Heart right ventricle (tissue), 16 donors: ENCODE results near the gene ZGRF1. TPM values are rescaled to one million over a fixed set of nuclear protein-coding genes. Genes with fewer than 3 reads are reported as not detected.

ENCODE experiments used
- ATAC-seq, 8 donors: fragments of 200-7000 bp; cut with Tn5 transposase; one replicate each; pipeline ENCODE4 v1.9.1; 2020; ENCODE audit warnings: mild to moderate bottlenecking in 8 of 8, moderate library complexity in 8 of 8, moderate number of reproducible peaks in 1 of 8
- DNase-seq, 2 donors: peaks; one replicate each; pipeline ENCODE4 v3.0.0-alpha.2; 2020
- H3K27ac ChIP-seq, 10 donors: fragments of 200-600 bp; sonication (generic) in 2 of 10; one replicate each; pipeline versions ENCODE4 v1.5.0 to v1.8.0; 2020 to 2022; ENCODE audit warnings: mild to moderate bottlenecking in 3 of 10
- H3K27me3 ChIP-seq, 7 donors: fragments of 200-600 bp; one replicate each; pipeline ENCODE4 v1.8.0; 2021 to 2022; ENCODE audit warnings: mild to moderate bottlenecking in 2 of 7
- H3K36me3 ChIP-seq, 9 donors: fragments of 200-600 bp; sonication (generic) in 1 of 9; one replicate each; pipeline versions ENCODE4 v1.5.0 to v1.8.0; 2020 to 2022; ENCODE audit warnings: mild to moderate bottlenecking in 2 of 9
- H3K4me1 ChIP-seq, 9 donors: fragments of 200-600 bp; sonication (generic) in 1 of 9; one replicate each; pipeline versions ENCODE4 v1.5.0 to v1.8.0; 2020 to 2022; ENCODE audit warnings: mild to moderate bottlenecking in 4 of 9
- H3K4me3 ChIP-seq, 10 donors: fragments of 200-600 bp; sonication (generic) in 2 of 10; one replicate each; pipeline versions ENCODE4 v1.5.0 to v1.8.0; 2020 to 2022; ENCODE audit warnings: mild to moderate bottlenecking in 7 of 10, moderate library complexity in 2 of 10
- H3K9me3 ChIP-seq, 11 donors: fragments of 200-600 bp in 10 of 11; sonication (generic) in 2 of 11; one replicate each; pipeline versions ENCODE4 v1.5.0 to v1.8.0; 2013 to 2022; ENCODE audit warnings: mild to moderate bottlenecking in 2 of 11, control low read depth in 1 of 11, moderate library complexity in 1 of 11
- CTCF ChIP-seq, 9 donors: fragments of 200-600 bp; sonication (generic) in 2 of 9; IDR thresholded peaks; one replicate each; pipeline versions ENCODE4 v1.5.0 to v1.8.0; 2021 to 2022; ENCODE audit warnings: antibody characterized with exemption in 9 of 9, mild to moderate bottlenecking in 5 of 9, moderate library complexity in 1 of 9
- WGBS, 2 donors: extraction: QIAGEN DNeasy Blood & Tissue Kit; methylation state at CpG; one replicate each; pipeline ENCODE4 v1.1.7; 2013; ENCODE audit warnings: inconsistent platforms in 1 of 2; 5-methylcytosine and 5-hydroxymethylcytosine counted together
- intact Hi-C, 10 donors: fragments of 100-400 bp; cut with DNase I; formaldehyde crosslinking; loops; one replicate each; pipeline versions ENCODE4 v1.11.1 to v1.14.2; 2022
- polyA plus RNA-seq, 2 donors: library from polyadenylated mRNA; stranded (reverse); fragments of 200-250 nt; gene quantifications; one replicate each; pipeline ENCODE4 v1.2.3, GENCODE V29; 2013
- total RNA-seq, 10 donors: library from RNA; stranded (reverse); fragmentation: NEBNext Ultra II Directional in 3 of 10; extraction: Animal tissue kit (Norgen Biotek cat#: 25700) in 3 of 10; gene quantifications; one replicate each; pipeline versions ENCODE4 v1.2.1 to v1.2.4, GENCODE V29; 2021 to 2023
- donor health status: Arrhythmogenic right ventricular cardiomyopathy.
- donor health status: ischemic (EF 13 %, LVEDD 7.1; RV severe dilation, severe dysfunction).
- donor health status: healthy with polysubstance abuse.
- donor health status: DM: no; HTN: yes; CAD: no.
- donor health status: DM: no; HTN: no; CAD: no.
- donor health status: ischemic (EF 25% LVEDD 6.9; RV normal size, moderate dysfunction).
- donor health status: ischemic (EF 25% LVEDD 5.7; RV mildly dilated, moderate dysfunction).
- donor health status: healthy.
- donor health status: DM: yes; HTN: yes; CAD: no.
- donor health status: Ischemic cardiomyopathy.
- donor health status: ischemic (EF 35%, LVEDD 5.7; RV mildly dilated, moderate dysfunction).
- donor health status: nonischemic (EF 11% LVEDD 7.7; RV severe dilation, severe dysfunction).
- donor health status: DM: yes; HTN: yes; CAD: no.
- donor health status: PGD.
- donor health status: ischemic (EF 29% LVEDD 5.4; RV normal size, mild dysfunction).
- donor health status: nonischemic (EF 23%, LVEDD 6.1; RV moderate dilation, normal function).

ZGRF1 gene
- total and polyA plus RNA-seq, 12 donors, result 0.77 to 5.3 (median 2.1) TPM

- Histone ChIP-seq H3K4me1 (no peaks in the 10 kb centered on the region), H3K27me3 (no peaks in the 10 kb centered on the region), H3K36me3 (no peaks in the 10 kb centered on the region), H3K27ac (no peak overlapping the region), H3K4me3 (no peak overlapping the region), H3K9me3 (no peaks in the 10 kb centered on the region)
- TF ChIP-seq CTCF (IDR thresholded peaks at IDR 0.05), result no peak
- intact Hi-C loops, result no loop called here
- DNase-seq, result no peak
- no peak for ATAC-seq
- 85 to 90% methylated on average over 2 of the region's 2 CpGs for WGBS, 2 donors
These were observed 90.2 kb downstream of the ZGRF1 start for GRCh38 chr4:112546476-112546875.

GRCh38 chr4:112545346-112545745 lies 91.4 kb downstream of the ZGRF1 start:
- no peaks in the 10 kb centered on the region for H3K4me1 ChIP-seq
- no peaks in the 10 kb centered on the region for H3K9me3 ChIP-seq
- ATAC-seq, result no peak
- H3K36me3 ChIP-seq, result no peaks in the 10 kb centered on the region
- H3K4me3 ChIP-seq, result no peak overlapping the region
- DNase-seq, result no peak
- no peaks in the 10 kb centered on the region for H3K27me3 ChIP-seq
- intact Hi-C loops, result no loop called here
- TF ChIP-seq CTCF (IDR thresholded peaks at IDR 0.05), result no peak
- no peak overlapping the region for H3K27ac ChIP-seq
- WGBS, 2 donors, result 92 to 94% methylated on average over 3 of the region's 3 CpGs

GRCh38 chr4:112540695-112541094 lies 96.0 kb downstream of the ZGRF1 start:
- peaks cover 0 to 3% (median 0%) of the 10 kb centered on the region in 9 donors for H3K36me3 ChIP-seq
- DNase-seq, result no peak
- WGBS, 2 donors, result 78 to 79% methylated on average over 1 of the region's 1 CpG
- no peaks in the 10 kb centered on the region for H3K9me3 ChIP-seq
- no peaks in the 10 kb centered on the region for H3K4me1 ChIP-seq
- intact Hi-C loops, result no loop called here
- no peak for TF ChIP-seq CTCF (IDR thresholded peaks at IDR 0.05)
- H3K27ac ChIP-seq, result no peak overlapping the region
- H3K27me3 ChIP-seq, result no peaks in the 10 kb centered on the region
- ATAC-seq, result no peak
- H3K4me3 ChIP-seq, result no peak overlapping the region

- ATAC-seq (no peak), DNase-seq (no peak)
- no peaks in the 10 kb centered on the region for H3K9me3 ChIP-seq
- intact Hi-C loops, result no loop called here
- H3K27me3 ChIP-seq, result peaks cover 0 to 24% (median 0%) of the 10 kb centered on the region in 7 donors
- H3K36me3 ChIP-seq, result peaks cover 0 to 3% (median 0%) of the 10 kb centered on the region in 9 donors
- no peak overlapping the region for H3K4me3 ChIP-seq
- no peaks in the 10 kb centered on the region for H3K4me1 ChIP-seq
- no peak overlapping the region for H3K27ac ChIP-seq
- TF ChIP-seq CTCF (IDR thresholded peaks at IDR 0.05), result no peak
- WGBS, 2 donors, result 88 to 90% methylated on average over 2 of the region's 2 CpGs
These were observed 100.6 kb downstream of the ZGRF1 start for GRCh38 chr4:112536123-112536522.
